Stimulated activated CD4-positive, alpha-beta T cell treated with anti-CD3 and anti-CD28 coated beads, Interleukin-12 subunit alpha, Interleukin-12 subunit beta, amount 100 ng/mL, for 24 hours (primary cell): ENCODE data around the gene METTL1.

ENCODE experiments used
- DNase-seq, 2 experiments: peaks; one replicate each; pipeline ENCODE4 v3.0.0-alpha.2; 2020; ENCODE audit warnings: low read depth in 2 of 2

Gene METTL1

DNA sequence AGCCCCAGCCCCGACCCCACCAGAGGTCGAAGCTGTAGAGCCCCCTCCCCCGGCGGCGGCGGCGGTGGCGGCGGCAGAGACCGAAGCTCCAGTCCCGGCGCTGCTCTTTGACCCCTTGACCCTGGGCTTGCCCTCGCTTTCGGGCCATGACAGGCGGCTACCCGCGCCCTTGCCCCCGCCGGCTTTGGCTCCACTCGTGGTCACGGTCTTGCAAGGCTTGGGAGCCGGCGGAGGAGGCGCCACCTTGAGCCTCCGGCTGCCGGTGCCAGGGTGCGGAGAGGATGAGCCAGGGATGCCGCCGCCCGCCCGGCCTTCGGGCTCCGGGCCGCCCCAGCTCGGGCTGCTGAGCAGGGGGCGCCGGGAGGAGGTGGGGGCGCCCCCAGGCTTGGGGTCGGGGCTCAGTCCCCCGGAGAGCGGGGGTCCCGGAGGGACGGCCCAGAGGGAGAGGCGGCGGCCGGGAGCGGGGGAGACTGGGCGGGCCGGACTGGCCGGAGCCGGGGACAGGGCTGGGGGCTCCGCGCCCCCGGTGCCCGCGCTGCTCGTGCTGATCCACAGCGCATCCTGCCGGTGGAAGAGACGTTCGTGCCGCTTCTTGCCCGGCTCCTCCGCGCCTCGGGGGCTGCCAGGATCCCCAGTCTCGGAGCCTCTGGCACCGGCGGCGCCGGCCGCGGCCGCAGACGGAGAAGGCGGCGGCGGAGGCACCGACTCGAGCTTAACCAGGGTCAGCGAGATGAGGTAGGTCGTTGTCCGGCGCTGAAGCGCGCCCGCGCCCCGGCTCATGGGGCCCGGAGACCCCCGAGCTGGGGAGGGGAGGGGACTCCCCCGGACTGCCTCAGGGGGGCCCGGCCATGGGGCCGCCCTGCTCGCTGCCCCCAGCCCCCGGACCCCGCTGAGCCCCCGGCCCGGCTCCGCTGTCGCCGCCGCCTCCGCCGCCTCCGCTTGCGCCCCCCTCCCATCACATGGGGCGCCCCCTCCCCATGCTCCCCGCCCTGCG is 34.1 kb downstream of the METTL1 start:
- DNase-seq = no peak

DNA sequence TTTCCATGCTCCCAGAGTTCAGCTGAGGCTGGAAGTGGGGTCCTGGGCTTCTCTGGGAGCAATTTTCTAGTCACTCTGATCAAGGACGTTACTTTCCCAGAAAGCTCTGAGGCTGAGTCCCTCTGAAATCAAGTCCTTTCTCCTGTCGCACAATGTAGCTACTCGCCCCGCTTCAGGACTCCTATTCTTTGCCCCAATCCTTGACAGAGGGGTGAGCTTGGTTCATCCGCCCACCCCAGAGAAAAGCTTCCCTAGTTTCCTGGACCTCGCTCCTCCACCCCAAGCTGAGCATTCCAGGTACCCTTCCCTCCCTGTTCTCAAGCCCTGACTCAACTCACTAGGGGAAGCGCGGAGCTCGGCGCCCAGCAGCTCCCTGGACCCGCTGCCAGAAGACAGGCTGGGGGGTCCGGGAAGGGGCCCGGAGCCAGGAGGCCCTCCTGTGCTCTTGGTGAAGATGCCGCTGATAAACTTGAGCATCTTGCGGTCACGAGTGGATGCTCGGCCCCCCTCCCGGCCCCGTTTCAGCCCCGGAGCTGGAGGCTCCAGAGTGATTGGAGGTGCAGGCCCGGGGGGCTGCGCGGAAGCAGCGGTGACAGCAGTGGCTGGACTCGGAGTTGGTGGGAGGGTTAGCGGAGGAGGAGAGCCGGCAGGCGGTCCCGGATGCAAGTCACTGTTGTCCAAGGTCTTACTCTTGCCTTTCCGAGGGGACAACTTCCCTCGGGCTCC is 35.0 kb downstream of the METTL1 start:
- no peak for DNase-seq

- DNase-seq = no peak
Measured at GRCh38 chr12:57735952-57736740, 35.8 kb downstream of the METTL1 start.

DNA sequence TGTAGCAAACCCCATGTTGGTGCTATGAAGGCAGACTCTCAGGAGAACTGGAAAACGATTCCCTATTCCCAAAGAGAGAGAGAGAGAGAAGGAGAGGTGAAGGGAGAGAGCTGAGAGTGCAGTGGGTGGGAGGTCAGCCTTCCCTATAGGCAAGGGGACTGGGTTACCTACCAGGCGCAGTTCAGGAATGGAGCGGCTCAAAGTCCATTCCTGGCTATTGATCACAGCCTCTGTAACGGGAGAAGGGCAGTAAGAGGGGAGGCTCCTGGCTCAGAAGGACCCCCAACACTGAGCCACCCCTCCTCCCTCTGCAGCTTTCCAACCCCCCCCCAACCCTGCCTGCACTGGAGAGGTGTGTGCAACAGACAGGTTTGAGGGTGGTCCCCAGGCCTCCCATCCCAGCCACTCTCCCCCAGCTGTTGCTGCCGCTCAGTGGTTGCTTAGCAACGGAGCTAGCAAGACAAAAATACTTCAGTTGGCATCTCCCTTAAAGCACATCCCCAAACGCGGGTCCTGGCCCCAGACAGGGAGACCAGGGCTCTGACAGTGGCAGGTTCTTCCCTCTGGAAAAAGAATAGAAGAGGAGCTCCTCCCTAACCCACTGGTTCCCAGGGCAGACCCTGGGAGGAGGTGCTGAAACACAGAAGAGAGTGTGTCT is 36.6 kb downstream of the METTL1 start:
- no peak for DNase-seq

DNA sequence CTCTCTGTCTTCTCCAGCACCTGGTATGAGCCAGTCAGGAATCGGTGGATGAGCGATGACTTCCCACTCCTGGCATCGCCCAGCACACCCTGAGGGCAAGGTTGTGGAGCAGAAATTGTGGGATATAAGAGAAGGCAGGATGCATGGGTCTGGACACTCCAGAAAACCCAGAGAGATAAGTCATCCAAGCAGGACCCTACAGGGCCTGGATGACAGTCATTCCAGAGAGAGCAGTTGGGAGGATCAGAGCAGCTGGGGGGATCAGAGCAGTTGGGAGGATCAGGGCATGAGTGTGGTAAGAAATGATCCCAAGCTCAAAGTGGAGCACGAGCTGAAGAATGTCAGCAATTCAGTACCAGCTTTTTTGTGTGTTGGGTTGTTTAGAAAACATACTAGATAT is 37.3 kb downstream of the METTL1 start:
- DNase-seq = no peak

- DNase-seq = no peak
Measured at GRCh38 chr12:57733928-57734327, 38.0 kb downstream of the METTL1 start.

- DNase-seq = no peak
Measured at GRCh38 chr12:57732726-57733593, 38.9 kb downstream of the METTL1 start.

DNA sequence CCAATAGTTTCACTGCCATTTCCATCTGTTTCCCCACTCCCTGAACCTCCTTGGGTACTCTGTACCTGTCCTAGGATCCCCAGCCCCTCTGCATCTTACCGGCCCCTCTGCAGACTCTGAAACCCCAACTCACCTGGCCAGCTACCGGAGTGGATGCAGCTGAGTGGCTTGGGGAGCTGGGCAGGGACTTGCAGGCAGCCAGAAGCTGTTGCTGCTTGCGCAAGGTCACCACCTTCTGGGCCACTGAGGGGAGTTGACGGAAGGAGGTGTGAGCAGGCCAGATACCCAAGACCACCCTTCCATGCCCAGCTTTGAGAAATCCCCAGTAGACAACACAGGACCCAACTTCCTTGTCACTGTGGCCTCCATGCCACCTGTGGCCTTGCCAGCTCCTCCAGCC is 39.6 kb downstream of the METTL1 start:
- DNase-seq = no peak

GRCh38 chr12:57731411-57732080 is 40.4 kb downstream of the METTL1 start:
- DNase-seq = no peak

DNA sequence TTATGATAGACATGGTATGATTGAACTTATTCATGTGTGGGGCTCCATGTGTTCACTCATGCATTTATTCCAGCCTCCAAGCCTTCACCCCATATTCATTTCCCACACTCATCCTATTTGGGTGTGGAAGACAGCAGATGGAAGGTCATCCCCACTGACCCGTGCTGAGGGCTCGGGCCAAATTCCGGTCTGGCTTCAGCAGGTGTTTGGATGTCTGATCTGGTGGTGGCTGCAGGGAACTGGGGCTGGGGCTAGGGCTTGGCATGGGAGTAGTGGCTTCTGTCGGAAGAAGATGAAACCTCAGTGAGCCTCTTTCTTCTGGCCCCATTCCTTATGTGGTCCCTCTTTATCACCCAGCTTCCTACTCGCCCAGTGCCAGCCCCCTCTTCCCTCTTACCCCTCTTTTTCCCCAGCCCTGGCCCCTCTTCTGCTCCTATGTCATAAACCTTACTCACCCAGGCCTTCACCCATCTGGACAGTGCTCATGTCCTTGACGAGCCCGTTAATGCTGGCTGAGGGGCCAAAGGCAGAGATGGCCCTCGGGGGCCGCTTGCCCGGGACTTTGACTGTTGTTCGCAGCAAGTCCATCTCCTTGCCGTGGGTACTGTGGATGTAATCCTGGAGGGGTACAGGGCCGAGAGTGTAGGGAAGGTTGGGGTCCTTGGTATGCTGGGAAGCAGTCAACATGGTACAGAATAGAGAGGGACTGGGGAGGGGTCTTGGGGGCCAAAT is 41.4 kb downstream of the METTL1 start:
- no peak for DNase-seq

GRCh38 chr12:57729321-57729844 is 42.5 kb downstream of the METTL1 start:
- DNase-seq = no peak

GRCh38 chr12:57727758-57728395 is 44.0 kb downstream of the METTL1 start:
- no peak for DNase-seq

GRCh38 chr12:57726884-57727757 is 44.8 kb downstream of the METTL1 start:
- no peak for DNase-seq

- DNase-seq = no peak
Measured at GRCh38 chr12:57726151-57726883, 45.6 kb downstream of the METTL1 start.

- DNase-seq = no peak
Measured at GRCh38 chr12:57725851-57726150, 46.1 kb downstream of the METTL1 start.

DNA sequence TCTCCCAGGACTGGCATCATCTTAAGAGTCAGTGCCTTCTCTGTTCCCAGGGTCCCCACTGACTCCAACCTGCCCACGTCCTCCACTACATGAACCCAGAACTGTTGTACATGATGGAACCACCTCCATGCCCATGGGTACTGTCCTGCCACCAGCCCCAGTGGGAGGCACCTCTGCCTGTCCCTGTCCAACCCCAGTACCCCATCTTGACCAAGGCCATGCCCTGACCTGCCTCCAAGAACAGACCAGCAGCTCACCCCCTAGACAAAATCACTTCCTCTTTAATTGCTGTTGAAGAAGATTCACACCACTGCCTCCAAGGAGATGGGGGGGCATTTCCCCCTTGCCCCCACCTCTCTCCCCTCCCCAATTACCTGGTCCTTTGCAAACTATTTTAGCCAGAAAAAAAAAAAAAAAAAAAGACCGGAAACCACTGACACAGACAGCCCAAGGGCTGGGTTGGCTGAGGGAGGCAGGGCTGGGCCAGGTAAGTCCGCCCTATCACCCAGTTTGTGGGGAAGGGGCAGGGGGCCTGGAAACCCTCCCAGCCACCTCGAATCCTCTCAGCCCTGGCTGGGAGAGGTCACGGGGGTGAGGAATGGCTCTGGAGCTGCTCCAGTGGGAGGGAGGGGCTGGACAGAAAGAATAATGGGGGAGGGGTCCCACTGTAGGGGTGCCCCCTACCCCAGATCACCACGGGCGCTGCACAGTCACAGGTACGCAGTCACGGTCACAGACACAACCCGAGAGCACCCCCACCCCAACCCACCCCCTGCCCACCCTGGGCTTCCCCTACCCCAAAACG is 46.8 kb downstream of the METTL1 start:
- DNase-seq = no peak
